IPS-18c (cell line): ENCODE data around the gene OR1N1.

ENCODE experiments used
- H3K4me3 ChIP-seq: 2 replicates; pipeline ENCODE4 v1.7.0; 2013; ENCODE audit warnings: low read depth, mild to moderate bottlenecking, low read length, moderate library complexity; ENCODE audit not compliant: insufficient read depth
- H3K9me3 ChIP-seq: one replicate; pipeline ENCODE4 v1.6.1; 2013; ENCODE audit warnings: mild to moderate bottlenecking, low read length, moderate library complexity; ENCODE audit not compliant: control insufficient read depth, insufficient read depth

Gene OR1N1

GRCh38 chr9:122479062-122479461 lies 48.0 kb downstream of the OR1N1 start:
- Histone ChIP-seq H3K9me3 (no peaks in the 10 kb centered on the region), H3K4me3 (no peak overlapping the region)

- Histone ChIP-seq H3K9me3 (no peaks in the 10 kb centered on the region), H3K4me3 (no peak within 1 kb of the TSS)
Observed at GRCh38 chr9:122477826-122478225, 49.3 kb downstream of the OR1N1 start, which contains the start of gene OR1J1. OR1J1 (minus strand) TSS chr9:122477926; CDS start chr9:122477926, 0 bp downstream.

- no peak overlapping the region for H3K4me3 ChIP-seq
Observed at GRCh38 chr9:122477346-122477745, 49.7 kb downstream of the OR1N1 start.

More at GRCh38 chr9:122477346-122477745, 49.7 kb downstream of the OR1N1 start:
- no peaks in the 10 kb centered on the region for H3K9me3 ChIP-seq
